HG03558 (cell line): Measurements from ENCODE around the gene ZNF157.

Experiments
- ATAC-seq: cut with Tn5 transposase; IDR thresholded peaks from one replicate; pipeline ENCODE4 v1.9.1; 2021; ENCODE audit warnings: moderate number of reproducible peaks; ENCODE audit not compliant: unreplicated experiment; ENCODE audit errors: extremely low read depth

ZNF157 gene

DNA sequence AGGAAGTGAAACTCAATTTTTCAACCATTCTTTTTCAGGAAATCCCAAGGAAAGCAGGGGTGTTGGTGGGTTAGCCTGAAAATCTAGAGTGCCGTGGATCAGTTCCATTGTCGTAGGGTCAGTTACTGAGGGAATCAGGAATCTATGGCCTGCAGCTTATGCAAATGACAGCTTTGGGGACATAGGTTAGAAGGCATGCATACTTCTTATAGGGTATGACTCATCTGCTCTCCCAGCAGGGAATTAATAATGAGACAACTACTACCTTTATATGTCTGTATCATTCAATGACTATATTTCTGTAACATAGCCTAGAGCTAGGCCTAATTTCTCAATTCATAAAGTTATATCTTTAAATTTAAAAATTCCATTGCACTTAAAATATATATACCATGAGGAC lies 76.1 kb downstream of the ZNF157 start:
- ATAC-seq = no peak

DNA sequence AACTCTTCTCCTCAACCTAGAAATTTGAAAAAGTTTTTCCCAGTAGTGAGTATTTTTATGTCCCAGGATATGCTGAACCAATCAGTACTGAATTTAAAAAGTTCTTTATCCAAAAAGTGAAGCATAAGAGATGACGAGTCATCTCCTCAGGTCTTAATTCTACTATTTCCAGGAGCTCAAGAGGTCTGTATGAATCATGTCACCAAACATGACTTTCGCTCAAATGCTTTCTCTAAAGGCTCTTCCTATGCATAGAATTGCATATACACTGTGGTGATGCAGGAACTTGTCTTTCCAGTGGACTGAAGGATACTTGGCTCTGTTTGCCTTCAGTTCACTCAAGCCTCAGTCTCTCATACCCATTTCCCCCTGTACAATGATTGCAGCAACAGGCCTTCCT lies 76.6 kb downstream of the ZNF157 start:
- no peak for ATAC-seq

DNA sequence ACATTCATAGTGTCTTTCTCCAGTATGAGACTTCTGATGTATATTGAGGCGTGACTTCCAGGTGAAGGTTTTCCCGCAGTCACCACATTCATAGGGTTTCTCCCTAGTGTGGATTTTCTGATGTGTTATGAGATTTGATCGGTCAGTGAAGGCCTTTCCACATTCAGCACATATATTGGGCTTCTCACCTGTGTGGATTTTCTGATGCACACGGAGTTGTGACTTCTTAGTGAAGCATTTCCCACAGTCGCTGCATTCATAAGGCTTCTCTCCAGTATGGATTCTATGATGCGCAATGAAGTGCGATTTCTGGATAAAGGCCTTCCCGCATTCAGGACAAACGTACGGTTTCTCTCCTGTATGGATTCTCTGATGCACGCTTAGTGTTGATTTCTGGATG lies 77.2 kb downstream of the ZNF157 start:
- ATAC-seq = no peak

DNA sequence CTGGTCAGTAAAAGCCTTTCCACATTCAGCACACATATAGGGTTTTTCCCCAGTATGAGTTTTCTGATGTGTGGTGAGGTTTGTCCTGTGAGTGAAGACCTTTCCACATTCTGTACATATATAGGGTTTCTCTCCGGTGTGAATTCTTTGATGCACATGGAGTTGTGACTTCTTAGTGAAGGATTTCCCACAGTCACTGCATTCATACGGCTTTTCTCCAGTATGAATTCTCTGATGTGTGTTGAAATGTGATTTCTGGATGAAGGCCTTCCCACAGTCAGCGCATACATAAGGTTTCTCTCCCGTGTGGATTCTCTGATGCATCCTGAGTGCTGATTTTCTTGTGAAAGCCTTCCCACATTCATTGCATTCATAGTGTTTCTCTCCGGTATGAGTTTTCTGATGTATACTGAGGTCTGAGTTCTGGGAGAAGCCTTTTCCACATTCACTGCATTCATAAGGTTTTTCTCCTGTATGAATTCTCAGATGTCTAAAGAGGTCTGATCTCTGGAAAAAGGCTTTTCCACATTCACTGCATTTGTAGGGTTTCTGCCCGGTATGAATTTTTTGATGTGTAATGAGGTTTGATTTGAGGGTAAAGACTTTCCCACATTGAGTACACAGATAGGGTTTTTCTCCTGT lies 77.9 kb downstream of the ZNF157 start:
- no peak for ATAC-seq

DNA sequence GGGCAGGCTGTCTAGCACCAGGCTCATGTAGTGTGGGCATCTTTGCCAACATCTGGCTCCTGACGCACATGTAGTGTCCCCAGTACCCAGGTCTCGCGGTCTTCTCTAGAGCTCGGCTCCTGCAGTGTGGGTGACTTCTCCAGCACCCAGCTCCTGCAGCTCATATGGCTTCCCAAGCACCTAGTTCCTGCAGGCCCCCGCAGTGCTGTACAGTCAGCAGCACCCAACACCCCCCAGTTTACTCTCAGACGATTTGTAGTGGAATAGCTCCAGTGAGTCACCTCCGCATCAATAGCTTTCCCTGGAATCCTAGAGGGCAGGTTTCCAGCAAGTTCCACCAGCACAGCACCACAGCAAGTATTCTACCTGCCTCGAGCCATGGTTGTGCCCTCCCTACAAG lies 81.7 kb downstream of the ZNF157 start:
- ATAC-seq = no peak

DNA sequence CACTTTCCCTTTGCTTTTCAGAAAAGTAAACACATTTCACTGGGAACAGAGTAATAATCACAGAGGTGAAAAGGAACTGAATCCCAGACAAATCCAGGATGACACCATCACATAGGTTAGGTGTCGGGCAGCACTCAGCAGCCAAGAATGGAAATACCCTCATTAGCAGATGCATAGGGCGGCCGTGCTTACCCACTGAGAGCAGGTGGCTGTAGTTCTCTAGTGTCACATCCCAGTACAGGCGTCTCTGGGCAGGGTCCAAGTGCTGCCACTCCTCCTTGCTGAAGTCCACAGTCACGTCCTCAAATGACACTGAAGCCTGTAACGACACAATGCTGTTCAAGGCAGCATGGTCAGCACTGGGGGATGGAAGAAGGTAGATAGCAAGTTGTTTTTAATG lies 85.7 kb downstream of the ZNF157 start:
- no peak for ATAC-seq

DNA sequence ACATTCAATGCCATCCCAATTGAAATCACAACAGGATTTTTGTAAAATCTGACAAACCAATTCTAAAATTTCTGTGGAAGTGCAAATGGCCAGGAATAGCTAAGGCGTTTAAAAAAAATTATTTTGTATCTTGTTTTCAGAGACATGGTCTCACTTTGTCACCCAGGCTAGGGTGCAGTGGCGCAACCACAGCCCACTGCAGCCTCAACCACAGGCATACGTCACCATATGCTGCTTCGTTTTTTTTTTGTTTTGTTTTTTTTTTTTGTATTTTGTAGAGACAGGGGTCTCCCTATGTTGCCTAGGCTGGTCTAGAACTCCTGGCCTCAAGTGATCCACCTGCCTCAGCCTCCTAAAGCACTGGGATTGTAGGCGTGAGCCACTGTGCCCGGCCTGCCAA lies 88.2 kb downstream of the ZNF157 start:
- no peak for ATAC-seq

DNA sequence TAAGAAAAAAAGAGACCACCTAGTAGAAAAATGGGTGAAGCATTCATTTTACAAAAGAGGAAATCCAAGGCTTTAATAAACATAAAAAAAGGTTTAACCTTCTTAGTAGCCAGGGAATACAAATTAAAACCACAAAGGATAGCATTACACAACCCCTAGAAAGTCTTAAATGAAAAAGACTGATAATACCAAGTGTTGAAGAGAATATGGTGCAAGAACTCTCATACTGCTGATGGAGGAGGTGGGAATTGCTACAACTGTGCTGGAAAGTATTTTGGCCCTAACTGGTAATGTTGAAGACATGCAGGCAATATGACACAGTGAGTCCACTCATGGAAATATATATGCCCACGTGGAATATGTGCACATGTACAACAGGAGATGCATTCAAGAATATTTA lies 90.2 kb downstream of the ZNF157 start:
- no peak for ATAC-seq
